ENCODE results near the gene LACRT. TPM values are rescaled to one million over a fixed set of nuclear protein-coding genes. Genes with fewer than 3 reads are reported as not detected.
"Not testable (repeated sequence)": the region's sequence is repeated elsewhere in the genome, so short reads cannot be mapped to it uniquely, and the experiment has no call there.

The LACRT gene
- polyA plus RNA-seq, 1 of the 3 experiments (the other 2 are of a cell fraction) = not detected

- 0 out of 2 replicates have a peak, but pooled peaks cover 10% of the 10 kb centered on the region for H3K27me3 ChIP-seq (ENCODE audit: insufficient read depth)
- ChIA-PET CTCF (interaction anchor here (1.1 to 1.7 kb wide), 2 partner anchors 18 to 45 kb away, joined by 3 to 4 read pairs; no protein-coding TSS in a partner anchor), POLR2A (no interaction called here)
These were observed 6.4 kb upstream of the LACRT start for GRCh38 chr12:54641089-54641488.

GRCh38 chr12:54639112-54639511, 4.4 kb upstream of the LACRT start:
- CTCF ChIA-PET; H3F3A ChIP-seq (replicated peaks; ENCODE audit: insufficient read depth); H3K4me1 ChIP-seq (ENCODE audit: control insufficient read depth in 1 of 2, insufficient read depth in 2 of 2, low read depth in 1 of 2, low read length in 1 of 2); H3K27ac ChIP-seq (ENCODE audit: low read depth in 2 of 2, low read length in 1 of 2); H3K36me3 ChIP-seq (replicated peaks in 1 of 2; ENCODE audit: control insufficient read depth in 1 of 2, insufficient read depth in 2 of 2, low read length in 1 of 2); H3K9me3 ChIP-seq; H3K4me2 ChIP-seq; DNase-seq; POLR2A ChIA-PET; H3K9me2 ChIP-seq; H3K79me2 ChIP-seq (ENCODE audit: insufficient read depth); H3K4me3 ChIP-seq (ENCODE audit: low read depth in 2 of 2, low read length in 1 of 2); H2AFZ ChIP-seq (ENCODE audit: low read depth); H4K20me1 ChIP-seq (ENCODE audit: insufficient read depth); H3K9ac ChIP-seq; H3K27me3 ChIP-seq (ENCODE audit: insufficient read depth): not testable (repeated sequence)
- 8% methylated on average over 2 of the region's 2 CpGs for WGBS (ENCODE audit: low lambda C conversion rate)

More at GRCh38 chr12:54641089-54641488, 6.4 kb upstream of the LACRT start:
- no peaks in the 10 kb centered on the region for H3K4me1 ChIP-seq (ENCODE audit: control insufficient read depth in 1 of 2, insufficient read depth in 2 of 2, low read depth in 1 of 2, low read length in 1 of 2)
- WGBS (ENCODE audit: low lambda C conversion rate) = 23% methylated on average over 4 of the region's 4 CpGs
- no peaks in the 10 kb centered on the region for H3K9me3 ChIP-seq
- no peak overlapping the region for H3K27ac ChIP-seq (ENCODE audit: low read depth in 2 of 2, low read length in 1 of 2)
- H2AFZ ChIP-seq (ENCODE audit: low read depth) = no peak overlapping the region
- H3F3A ChIP-seq (replicated peaks; ENCODE audit: insufficient read depth) = no peaks in the 10 kb centered on the region
- TF ChIP-seq REST (IDR thresholded peaks at IDR 0.05; ENCODE audit: low read depth, low read length) (no peak), YY1 (IDR thresholded peaks at IDR 0.05; ENCODE audit: low read depth) (no peak), MEF2A (IDR thresholded peaks at IDR 0.05; ENCODE audit: borderline replicate concordance, low read depth) (no peak), MXI1 (IDR thresholded peaks at IDR 0.05; ENCODE audit: low read depth, low read length) (no peak), ELF1 (IDR thresholded peaks at IDR 0.05) (no peak), TCF12 (IDR thresholded peaks at IDR 0.05) (no peak), SIN3A (IDR thresholded peaks at IDR 0.05; ENCODE audit: borderline replicate concordance, low read depth, low read length) (no peak), PBX3 (IDR thresholded peaks at IDR 0.05) (no peak), RAD21 (IDR thresholded peaks at IDR 0.05; ENCODE audit: low read length) (no peak), NRF1 (IDR thresholded peaks at IDR 0.05; ENCODE audit: low read depth, low read length) (no peak), IRF3 (IDR thresholded peaks at IDR 0.05; ENCODE audit: low read depth, low read length) (no peak), POLR2AphosphoS5 (IDR thresholded peaks at IDR 0.05; ENCODE audit: low read depth, low read length) (no peak), SMC3 (IDR thresholded peaks at IDR 0.05; ENCODE audit: low read depth, low read length) (no peak), NFIC (IDR thresholded peaks at IDR 0.05; ENCODE audit: borderline replicate concordance) (no peak)
- H3K9me2 ChIP-seq = no peaks in the 10 kb centered on the region
- no peak for DNase-seq
- no peak overlapping the region for H3K4me2 ChIP-seq
- no peaks in the 10 kb centered on the region for H4K20me1 ChIP-seq (ENCODE audit: insufficient read depth)
- no peak overlapping the region for H3K4me3 ChIP-seq (ENCODE audit: low read depth in 2 of 2, low read length in 1 of 2)
- no peaks in the 10 kb centered on the region for H3K36me3 ChIP-seq (replicated peaks in 1 of 2; ENCODE audit: control insufficient read depth in 1 of 2, insufficient read depth in 2 of 2, low read length in 1 of 2)
- H3K79me2 ChIP-seq (ENCODE audit: insufficient read depth) = no peaks in the 10 kb centered on the region
- no peak overlapping the region for H3K9ac ChIP-seq

Measured in SK-N-SH (cell line).